Skin epidermis (tissue), 12 donors: ENCODE data around the gene MAPK4.
"Not testable (repeated sequence)": the region's sequence is repeated elsewhere in the genome, so short reads cannot be mapped to it uniquely, and the experiment has no call there.

Source experiments
- H3K27ac ChIP-seq, 21 experiments: fragments of 200-600 bp; sonication (generic) in 11 of 21; one replicate each; pipeline ENCODE4 v1.5.0; 2020; ENCODE audit warnings: mild to moderate bottlenecking in 3 of 21, inconsistent platforms in 2 of 21, moderate library complexity in 2 of 21
- H3K4me3 ChIP-seq, 7 experiments: fragments of 200-600 bp; sonication (generic) in 2 of 7; one replicate each; pipeline ENCODE4 v1.5.0; 2020; ENCODE audit warnings: inconsistent platforms in 2 of 7, mild to moderate bottlenecking in 2 of 7, moderate library complexity in 1 of 7

The MAPK4 gene

GRCh38 chr18:50559752-50560680, at the start of gene MAPK4:
Gene MAPK4 (plus strand): TSS chr18:50560087. CDS start chr18:50663959, 103,872 bp downstream.
- peak within 1 kb of the TSS; percentile 16 to 52 (median 37) for H3K4me3 ChIP-seq
- peak within 1 kb of the TSS in 6 of 21 experiments; percentile 18 to 69 (median 30) for H3K27ac ChIP-seq

GRCh38 chr18:50517277-50517676, 42.6 kb upstream of the MAPK4 start:
- H3K27ac ChIP-seq, H3K4me3 ChIP-seq: not testable (repeated sequence)

GRCh38 chr18:50518787-50519546, 40.9 kb upstream of the MAPK4 start:
- H3K4me3 ChIP-seq: no peak overlapping the region
- no peak overlapping the region for H3K27ac ChIP-seq

- H3K4me3 ChIP-seq: no peak overlapping the region
- no peak overlapping the region for H3K27ac ChIP-seq
These were observed 36.7 kb upstream of the MAPK4 start for GRCh38 chr18:50523165-50523564.

- no peak overlapping the region for H3K27ac ChIP-seq
- H3K4me3 ChIP-seq: no peak overlapping the region
These were observed 32.1 kb upstream of the MAPK4 start for GRCh38 chr18:50527636-50528307.

GRCh38 chr18:50528806-50529205, 31.1 kb upstream of the MAPK4 start:
- no peak overlapping the region for H3K27ac ChIP-seq

GRCh38 chr18:50533822-50534221, 26.1 kb upstream of the MAPK4 start:
- H3K27ac ChIP-seq, H3K4me3 ChIP-seq: not testable (repeated sequence)

More at GRCh38 chr18:50528806-50529205, 31.1 kb upstream of the MAPK4 start:
- no peak overlapping the region for H3K4me3 ChIP-seq

GRCh38 chr18:50544476-50544875, 15.4 kb upstream of the MAPK4 start:
- H3K27ac ChIP-seq, H3K4me3 ChIP-seq: not testable (repeated sequence)

- Histone ChIP-seq H3K27ac (no peak overlapping the region), H3K4me3 (no peak overlapping the region)
These were observed 14.0 kb upstream of the MAPK4 start for GRCh38 chr18:50545936-50546335.

- H3K27ac ChIP-seq: no peak overlapping the region
- H3K4me3 ChIP-seq: no peak overlapping the region
These were observed 11.7 kb upstream of the MAPK4 start for GRCh38 chr18:50548160-50548559.

- H3K4me3 ChIP-seq, H3K27ac ChIP-seq: not testable (repeated sequence)
These were observed 8.2 kb upstream of the MAPK4 start for GRCh38 chr18:50551651-50552050.

GRCh38 chr18:50558157-50558556, 1.7 kb upstream of the MAPK4 start:
- Histone ChIP-seq H3K27ac (no peak overlapping the region), H3K4me3 (no peak overlapping the region)

- Histone ChIP-seq H3K27ac (peak overlapping the region in 3 of 21 experiments; percentile 18 to 69 (median 18)), H3K4me3 (peak overlapping the region in 6 of 7 experiments; percentile 12 to 52 (median 32))
These were observed 737 bp upstream of the MAPK4 start for GRCh38 chr18:50558948-50559751.

GRCh38 chr18:50560681-50561629, 1.1 kb downstream of the MAPK4 start:
- Histone ChIP-seq H3K27ac (peak overlapping the region in 5 of 21 experiments; percentile 23 to 65 (median 36)), H3K4me3 (peak overlapping the region; percentile 16 to 52 (median 37))

- H3K4me3 ChIP-seq, H3K27ac ChIP-seq: not testable (repeated sequence)
These were observed 2.4 kb downstream of the MAPK4 start for GRCh38 chr18:50562258-50562657.

- Histone ChIP-seq H3K27ac (no peak overlapping the region), H3K4me3 (no peak overlapping the region)
These were observed 2.8 kb downstream of the MAPK4 start for GRCh38 chr18:50562686-50563085.

GRCh38 chr18:50563376-50563775, 3.5 kb downstream of the MAPK4 start:
- Histone ChIP-seq H3K4me3 (no peak overlapping the region), H3K27ac (no peak overlapping the region)

GRCh38 chr18:50569930-50570329, 10.0 kb downstream of the MAPK4 start:
- H3K27ac ChIP-seq: no peak overlapping the region
- H3K4me3 ChIP-seq: no peak overlapping the region
